DMS53 treated with DMSO at 0.1 percent for 48 hours (cell line): Measurements from ENCODE around the gene AFAP1L1.
"Not testable (repeated sequence)": the region's sequence is repeated elsewhere in the genome, so short reads cannot be mapped to it uniquely, and the experiment has no call there.

Experiments used
- DNase-seq: peaks from one replicate; lab custom pipeline; 2025; ENCODE audit not compliant: unreplicated experiment; lab: John Stamatoyannopoulos, UW

AFAP1L1 gene

DNA sequence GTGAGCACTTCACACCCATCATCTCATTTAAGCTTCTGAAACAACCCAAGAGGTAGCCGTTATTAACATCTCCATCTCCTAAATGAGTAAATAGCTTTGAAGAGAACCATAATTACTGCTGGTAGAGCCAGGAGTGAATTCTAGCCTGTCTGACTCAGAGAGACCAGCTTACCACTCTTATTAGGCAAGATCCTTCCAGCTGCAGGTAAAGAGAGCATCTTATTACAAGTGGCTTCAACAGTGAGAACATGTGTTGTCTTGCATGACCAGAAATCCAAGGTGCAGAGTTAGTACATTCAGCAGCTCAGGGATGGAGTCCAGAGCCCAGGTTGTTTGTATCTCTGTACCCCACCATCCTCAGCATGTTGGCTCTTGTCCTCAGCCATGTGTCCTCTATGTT lies 10.9 kb upstream of the AFAP1L1 start:
- no peak for DNase-seq

DNA sequence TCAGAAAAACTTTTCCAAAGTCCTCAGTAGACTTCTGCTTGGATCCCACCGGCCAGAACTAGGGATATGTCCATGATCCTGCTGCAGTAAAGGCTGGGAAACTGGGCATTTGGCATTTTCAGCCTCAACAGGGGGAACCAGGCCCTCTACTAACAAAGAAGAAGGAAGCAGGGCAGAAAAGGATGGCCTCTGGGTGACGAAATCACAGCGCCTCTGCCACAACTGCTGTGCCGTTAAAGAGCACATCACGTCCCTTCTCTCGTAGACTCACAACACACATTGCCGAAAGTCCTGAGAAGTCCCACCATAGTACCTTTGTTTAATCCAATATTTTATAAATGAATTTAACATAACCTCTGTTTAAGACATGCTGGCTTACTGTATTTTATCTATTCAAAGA lies 10.4 kb upstream of the AFAP1L1 start:
- DNase-seq, result no peak

DNA sequence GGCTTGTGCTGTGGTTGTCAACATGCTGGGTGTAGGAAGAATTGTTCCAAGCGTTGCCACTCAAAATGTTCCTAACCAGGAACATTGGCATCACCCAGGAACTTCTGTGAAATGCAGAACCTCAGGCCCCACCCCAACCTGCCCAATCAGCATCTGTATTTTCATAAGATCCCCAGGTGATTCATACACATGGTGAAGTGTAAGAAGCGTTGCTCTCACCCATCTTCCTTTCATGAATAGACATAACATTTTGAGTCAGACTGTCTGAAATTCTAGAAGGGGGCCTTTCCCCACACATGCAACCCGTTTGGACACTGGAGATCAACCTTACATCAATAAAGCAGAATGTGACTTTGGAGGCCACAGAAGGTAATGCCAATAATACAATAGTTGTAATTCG lies 9.3 kb upstream of the AFAP1L1 start:
- no peak for DNase-seq

DNA sequence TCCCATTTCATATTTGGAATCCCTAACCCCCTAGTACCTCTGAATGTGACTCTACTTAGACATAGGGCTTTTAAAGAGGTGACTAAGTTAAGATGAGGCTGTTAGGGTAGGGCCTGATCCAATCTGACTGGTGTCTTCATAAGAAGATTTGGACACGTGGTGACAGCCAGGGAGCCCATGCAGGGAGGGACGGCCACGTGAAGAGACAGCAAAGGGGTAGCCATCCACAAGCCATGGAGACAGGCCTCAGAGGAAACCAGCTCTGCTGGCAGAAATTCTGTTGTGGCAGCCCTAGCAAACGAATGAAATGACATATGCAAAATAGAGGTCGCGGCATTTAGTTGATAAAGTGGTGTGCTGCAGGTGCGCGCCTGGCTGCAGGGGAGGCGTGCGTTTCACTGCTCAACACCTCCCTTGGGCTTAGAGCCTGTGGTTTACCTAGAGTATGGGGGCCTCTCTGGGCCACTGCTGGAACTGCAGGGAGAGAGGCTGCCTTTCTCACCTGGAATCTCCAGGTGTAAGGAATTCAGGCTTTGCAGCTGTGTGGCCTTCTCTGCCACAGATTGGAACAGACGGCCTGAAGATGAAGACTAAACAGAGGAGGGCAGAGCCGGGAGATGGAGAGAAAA lies 7.1 kb upstream of the AFAP1L1 start:
- DNase-seq, result peak; percentile 81

DNA sequence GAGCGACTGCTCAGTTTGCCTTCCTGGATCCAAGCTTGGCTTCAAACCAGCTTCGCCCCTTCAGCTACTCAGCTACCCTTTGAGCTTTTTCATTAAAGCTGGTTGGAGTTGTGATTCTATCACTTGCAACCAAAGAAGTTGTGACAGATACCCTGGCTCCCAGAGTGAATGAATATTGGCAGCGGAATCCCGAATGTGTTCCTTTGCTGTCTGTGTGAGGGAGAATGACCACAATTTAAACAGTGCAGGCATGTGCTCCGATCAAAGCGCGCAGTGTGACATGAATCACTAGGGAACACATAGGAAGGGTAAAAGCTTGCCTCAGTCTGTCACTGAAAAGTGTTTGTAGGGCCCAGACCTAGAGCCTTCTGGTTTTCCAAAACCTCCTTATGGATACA lies 6.6 kb upstream of the AFAP1L1 start:
- no peak for DNase-seq

DNA sequence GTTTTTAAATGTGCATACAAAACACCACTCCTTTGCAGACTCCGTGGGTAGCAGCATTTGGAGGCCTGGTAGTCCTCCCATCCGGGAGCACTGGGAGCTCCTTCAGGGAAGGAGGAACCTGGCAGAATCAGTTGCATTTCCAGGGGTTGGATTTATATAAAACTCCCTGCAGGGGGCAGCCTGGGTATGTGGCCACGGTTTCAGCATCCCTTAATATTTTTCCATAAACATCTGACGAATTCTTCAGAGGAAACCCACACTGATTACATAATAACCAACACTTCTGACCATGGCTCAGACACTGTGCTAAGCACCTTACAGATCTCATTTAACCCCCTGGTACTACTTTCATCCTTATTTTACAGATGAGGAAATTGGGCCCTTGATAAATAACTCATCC lies 6.1 kb upstream of the AFAP1L1 start:
- peak; percentile 4 for DNase-seq

DNA sequence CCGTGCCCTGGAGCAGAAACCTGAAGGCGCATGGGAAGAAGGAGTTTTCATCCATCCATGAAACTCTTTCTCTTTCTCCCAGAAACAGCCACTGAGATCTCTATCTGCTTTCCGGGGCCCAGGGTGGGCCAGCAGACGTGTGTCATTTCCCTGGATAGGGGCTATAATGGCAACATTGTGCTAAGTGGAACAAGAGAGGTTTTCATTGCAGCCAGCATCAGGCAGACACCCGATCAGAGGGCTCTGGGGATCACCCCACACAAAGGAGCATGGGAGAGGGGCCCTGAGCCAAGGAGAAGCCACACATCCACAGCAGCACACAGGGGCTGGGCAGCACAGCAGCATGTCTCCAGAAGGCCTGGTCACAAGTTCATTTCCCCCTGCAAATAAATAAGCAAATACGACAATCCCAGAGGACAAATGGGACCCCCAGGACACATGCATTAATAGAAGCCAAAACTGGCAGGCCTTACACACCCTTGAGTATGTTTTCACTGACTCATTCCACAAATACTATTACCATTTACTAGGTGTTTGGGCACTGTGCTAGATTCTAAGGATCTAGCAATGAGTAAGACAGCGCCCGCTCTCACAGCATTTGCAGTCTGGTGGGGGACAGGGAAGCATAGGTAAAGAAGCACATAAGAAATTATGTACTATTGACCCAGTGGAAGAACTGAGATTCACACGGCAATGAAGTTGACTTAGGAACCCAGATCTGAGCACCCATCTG lies 4.3 kb upstream of the AFAP1L1 start:
- DNase-seq, result no peak

DNA sequence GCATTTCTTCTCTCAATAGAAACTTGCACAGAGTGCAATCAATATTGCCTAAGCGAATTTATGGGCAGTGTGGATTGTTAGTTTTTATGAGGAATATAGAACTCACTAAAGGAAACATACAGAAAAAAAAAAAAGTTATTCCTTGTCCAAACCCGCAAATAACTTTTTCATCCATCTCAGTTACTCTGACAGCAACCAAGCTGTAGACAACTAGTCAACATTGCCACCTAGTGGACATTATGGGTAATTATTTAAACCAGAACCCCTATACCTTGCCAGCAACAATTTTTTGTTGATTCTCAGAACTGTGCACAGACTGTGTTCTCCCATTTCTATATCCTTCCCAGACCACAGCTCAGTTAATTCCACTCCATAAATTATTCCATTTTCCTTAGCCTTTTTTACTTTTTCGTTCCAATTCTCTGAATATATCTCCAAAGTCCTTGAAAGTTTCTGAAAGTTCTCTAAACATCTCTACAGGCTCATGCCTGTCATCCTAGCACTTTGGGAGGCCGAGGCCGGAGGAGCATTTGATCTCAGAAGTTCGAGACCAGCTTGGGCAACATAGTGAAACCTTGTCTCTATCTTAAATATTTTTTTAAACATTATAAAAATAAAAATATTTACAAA lies 2.6 kb upstream of the AFAP1L1 start:
- peak; percentile 74 for DNase-seq

DNA sequence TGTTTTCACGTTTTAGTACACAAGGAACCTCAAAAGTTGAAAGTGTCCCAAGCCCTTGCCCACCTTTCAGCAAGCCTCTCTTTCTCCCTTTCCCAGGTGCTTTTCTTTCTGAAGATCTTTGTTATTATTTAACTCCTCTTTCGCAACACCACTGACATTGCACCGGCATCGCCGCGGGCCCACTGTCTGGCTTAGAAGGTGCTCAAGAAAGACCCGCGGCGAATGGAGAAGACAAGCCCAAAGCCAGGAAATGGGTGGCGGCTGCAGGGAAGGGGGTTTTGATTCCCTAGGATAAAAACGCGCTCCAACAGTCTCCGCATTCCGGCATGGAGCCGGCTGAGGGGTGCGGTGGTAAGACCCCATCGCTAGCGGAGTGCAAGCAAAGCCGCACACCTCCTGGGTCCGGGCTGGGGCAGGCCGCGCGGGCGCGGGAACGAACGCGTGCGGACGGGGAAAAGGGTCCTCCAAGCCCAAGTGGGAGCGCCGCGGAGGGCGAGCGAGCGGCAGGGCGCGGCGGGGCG lies 404 bp upstream of the AFAP1L1 start:
- DNase-seq, result no peak

DNA sequence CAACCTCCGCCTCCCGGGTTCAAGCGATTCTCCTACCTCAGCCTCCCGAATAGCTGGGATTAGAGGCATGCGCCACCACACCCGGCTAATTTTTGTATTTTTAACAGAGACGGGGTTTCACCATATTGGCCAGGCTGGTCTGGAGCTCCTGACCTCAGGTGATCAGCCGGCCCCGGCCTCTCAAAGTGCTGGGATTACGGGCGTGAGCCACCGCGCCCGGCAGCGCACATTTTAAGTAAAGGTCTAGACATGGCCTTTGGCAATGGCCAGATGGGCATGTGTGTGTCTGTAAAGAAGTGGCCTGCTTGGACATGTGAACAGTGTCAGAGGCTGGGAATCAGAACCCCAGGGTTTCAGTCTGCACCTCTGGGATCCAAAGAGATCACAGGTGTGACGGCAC lies 1.1 kb downstream of the AFAP1L1 start:
- not testable (repeated sequence) for DNase-seq

DNA sequence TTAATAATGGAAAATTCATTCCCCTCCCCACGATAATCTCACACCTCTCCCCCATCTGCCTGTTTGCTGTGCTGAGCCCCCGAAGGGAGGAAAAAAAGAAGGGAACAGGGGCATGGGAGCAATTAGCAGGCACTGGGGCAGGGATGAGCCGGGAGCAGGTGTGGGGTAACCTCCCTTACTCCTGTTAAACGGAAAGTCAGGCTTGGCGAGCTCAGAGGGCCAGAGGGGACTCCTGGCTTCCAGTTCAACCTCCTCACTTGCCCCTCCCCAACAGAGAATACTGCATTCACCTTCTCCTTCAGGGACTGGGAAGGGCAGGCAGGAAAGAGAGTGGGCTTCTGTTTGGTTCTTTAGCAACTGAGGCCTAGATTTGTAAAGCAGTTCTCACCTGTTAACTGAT lies 1.6 kb downstream of the AFAP1L1 start:
- no peak for DNase-seq

DNA sequence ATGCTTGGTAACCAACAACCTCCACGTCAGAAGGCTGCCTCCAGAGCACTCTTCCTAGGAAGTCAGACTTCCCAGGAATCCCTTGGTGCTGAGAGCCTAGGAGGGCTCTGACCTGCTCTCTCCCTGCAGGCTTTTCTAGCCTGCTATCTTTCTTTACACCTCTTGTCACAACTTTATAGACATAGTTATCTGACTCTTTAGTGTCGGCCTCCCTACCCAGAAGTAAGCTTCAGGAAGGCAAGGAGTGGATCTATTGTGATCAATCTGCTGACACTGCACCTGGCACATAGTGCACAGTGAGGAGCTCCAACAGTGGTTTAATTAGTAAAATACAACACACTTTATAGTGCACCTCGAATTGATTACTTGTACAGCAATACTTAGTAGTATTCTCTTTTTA lies 2.3 kb downstream of the AFAP1L1 start:
- DNase-seq, result no peak

DNA sequence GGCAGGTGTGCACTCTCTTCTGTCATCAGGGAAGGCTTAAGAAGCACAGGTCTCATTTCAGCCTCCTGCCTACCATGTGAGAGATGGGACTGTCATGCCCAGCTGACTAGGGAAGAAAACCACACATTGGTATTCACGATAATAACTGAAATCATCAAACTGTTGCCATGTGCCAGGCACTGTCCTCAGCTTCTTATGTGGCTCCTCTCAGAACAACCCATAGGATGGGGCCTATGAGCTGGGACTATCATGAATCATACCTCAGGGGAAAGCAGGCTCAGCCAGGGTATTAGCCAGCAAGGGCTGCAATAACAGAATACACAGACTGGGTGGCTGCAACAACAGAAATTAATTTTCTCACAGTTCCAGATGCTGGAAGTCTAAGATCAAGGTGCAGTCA lies 3.3 kb downstream of the AFAP1L1 start:
- no peak for DNase-seq

DNA sequence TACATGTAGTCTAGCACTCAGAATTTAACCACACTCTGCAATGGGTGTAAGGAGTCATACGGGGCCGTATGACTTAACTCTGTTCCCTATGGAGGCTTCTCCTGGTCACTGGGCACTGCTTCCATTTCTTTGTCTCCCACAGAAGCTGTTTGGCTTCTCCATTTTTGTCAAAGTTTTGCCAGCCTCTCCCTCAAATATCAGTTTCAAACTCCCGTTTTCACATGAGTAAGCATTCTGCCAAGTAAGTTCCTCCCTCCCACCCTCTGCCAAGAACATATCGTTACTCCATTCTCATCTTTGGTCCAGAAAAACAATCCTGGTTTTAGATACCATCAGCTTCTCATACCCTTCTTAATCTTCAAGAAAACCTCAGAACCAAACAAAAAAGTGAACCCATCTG lies 6.1 kb downstream of the AFAP1L1 start:
- no peak for DNase-seq

DNA sequence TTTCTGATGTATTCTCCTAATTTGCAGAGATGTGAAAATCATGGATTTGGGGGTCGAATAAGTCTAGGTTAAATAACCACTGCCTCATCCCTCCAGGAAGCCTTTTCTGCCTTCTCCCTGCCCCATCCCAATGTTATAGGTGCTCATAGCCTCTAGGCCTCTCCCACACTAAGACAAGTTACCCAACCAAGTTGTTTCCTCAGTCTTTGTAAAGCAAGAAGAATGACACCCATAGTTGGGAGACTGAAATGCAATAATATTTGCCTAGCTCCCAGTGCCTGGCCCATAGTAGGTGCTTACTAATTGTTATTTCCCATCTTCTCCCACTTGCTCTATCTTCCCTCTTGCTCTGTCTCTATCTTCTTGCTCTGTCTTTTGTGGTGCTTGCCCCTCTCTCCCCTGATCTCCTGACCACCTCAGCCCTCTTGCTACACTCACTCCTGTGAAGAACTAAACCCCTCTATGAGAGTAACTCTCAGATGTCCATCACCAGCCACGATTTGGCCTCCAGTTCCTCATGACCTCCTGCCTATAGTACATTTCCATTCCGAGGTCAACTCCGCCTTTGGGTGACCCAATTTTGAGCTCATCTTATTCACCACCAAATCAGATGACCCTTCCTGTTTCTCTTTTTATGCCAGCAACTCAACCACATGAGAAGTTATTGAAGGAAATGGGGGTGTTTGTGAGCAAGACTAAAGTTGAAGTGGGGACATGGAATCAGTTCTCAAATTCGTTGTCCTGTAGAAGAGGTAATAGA lies 7.0 kb downstream of the AFAP1L1 start:
- DNase-seq, result no peak

DNA sequence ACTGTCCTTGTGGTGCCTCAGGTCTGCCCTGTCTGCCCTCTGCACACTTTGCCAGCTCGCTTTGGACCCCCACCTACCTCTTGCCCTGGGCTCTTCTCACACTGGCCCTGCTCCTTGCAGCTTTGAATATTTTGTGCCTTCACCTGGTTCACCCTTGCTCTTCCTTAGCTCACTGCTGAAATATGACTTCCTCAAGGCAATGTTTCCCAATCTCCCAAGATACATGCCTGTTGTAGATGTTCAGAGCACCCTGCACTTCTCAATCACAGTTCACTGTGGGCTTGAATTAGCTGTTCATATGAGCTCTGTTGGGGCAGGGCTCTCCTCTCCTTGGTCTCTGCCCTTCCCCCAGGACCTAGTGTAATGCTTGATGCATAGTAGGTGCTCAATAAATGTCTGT lies 8.0 kb downstream of the AFAP1L1 start:
- no peak for DNase-seq

DNA sequence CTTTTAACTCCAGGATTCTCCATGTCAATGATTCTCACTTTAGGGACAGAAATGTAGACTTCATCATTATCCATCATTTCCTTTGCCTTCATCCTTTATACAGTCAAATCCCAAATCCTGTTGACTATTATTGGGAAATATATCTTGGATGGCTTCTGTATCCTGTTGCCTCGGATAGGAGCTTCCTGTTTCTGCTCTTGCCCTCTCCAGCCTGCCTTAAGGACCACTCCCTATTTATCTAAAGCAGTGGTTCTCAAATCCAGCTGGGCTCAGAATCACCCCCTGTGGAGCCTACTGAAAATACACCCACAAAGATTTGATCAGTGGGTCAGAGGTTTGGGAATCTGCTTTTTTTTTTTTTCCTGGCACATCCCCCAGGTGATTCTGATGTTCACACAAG lies 8.5 kb downstream of the AFAP1L1 start:
- no peak for DNase-seq

DNA sequence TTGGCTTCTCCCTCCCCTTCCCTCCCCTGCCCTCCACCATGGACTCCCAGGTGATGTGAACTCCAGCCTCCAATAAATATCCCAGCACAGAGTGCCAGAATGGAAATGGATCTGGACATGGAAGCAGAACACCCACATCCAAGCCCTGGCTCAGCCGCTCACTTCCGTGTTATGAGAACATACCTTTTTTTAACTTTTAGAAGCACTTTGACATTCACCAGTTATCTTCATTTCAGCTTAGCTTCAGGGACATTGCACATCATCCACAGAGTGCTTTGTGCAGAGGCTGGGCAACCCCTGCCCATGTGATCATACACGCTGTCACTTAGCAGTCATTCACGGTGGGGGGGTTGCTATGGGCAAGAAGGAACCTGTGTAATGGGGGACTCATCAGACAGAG lies 9.1 kb downstream of the AFAP1L1 start:
- DNase-seq, result no peak

DNA sequence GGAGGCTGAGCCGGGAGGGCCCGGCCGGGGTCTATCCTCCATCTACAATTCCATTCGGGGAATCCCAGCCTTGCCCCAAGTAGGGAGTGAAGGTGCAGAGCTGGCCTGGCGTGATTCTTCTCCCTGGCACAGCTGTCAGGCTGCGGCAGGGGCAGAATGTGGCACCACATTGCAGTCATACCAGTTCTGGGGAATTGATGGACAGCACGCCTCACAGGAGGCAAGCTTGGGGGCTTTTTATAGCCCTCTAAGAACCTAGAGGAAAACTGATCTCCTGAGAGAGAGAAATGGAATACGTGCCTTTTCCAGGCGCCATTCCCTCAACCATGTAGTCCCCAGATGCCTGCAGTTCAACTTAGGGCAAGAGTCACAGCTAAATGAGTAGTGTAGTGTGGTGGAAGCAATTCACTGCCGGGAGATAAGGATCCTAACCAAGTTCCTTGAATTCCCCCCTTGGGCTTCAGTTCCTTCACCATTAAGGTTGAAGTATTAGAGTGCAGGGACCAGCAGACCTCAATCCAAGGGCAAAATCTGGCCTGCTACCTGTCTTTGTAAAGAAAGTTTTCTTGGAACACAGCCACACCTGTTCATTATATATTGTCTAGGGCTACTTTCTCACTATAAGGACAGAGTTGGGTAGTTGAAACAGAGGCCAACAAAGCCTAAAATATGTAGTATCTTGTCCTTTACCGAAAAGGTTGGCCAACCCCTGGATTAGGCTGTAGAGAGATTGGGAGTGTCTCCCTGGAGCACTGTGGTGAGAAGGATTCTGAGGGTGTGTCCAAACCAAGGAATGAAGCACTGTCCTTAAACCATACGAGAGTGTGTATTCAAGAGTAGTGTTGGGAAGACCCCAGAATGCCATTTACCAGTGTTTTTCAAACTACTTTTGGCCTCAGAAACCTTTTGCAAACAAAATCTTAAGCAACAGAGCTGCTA lies 10.6 kb downstream of the AFAP1L1 start:
- no peak for DNase-seq

DNA sequence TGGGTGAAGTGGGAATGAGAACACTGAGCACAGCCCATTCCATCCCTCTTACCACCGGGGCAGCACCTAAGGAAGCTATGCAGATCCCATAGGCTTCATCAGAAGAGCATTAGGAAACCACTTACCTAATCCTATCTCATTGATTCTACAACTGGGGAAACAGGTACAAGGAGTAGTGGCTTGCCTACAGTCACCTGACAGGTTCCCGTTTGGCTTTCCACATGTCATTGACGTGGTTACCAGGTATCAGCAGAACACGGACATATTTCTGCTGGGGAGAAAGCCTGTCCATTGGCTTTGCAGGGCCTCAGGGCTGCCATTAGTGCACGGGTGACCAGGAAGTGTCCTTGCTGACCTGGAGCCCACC lies 11.3 kb downstream of the AFAP1L1 start:
- peak; percentile 4 for DNase-seq
